GM12872 (cell line): ENCODE results near the gene PPA1.

Experiments
- TF ChIP-seq, protein P1 (sequence below): IDR thresholded peaks from 3 replicates; pipeline ENCODE4 v1.5.1; 2011; ENCODE audit warnings: low read depth, mild to moderate bottlenecking, low read length, moderate library complexity; ENCODE audit not compliant: insufficient read depth

The PPA1 gene

DNA sequence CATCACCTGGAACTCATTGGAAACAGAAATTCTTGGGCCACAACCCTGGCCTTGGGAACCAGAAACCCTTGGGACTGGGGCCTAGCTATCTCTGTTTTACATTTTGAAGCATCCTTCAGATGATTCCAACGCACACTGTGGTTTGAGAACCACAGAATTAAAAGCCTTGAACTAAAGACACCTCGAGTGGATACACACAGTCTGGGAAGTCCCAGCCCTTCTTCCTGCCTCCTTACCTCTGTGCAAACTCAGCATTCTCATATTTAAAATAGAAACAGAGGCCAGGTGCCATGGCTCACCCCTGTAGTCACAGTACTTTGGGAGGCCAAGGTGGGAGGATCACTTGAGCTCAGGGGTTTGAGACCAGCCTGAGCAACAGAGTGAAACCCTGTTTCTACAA is 37.7 kb upstream of the PPA1 start:
- TF ChIP-seq, protein P1, sequence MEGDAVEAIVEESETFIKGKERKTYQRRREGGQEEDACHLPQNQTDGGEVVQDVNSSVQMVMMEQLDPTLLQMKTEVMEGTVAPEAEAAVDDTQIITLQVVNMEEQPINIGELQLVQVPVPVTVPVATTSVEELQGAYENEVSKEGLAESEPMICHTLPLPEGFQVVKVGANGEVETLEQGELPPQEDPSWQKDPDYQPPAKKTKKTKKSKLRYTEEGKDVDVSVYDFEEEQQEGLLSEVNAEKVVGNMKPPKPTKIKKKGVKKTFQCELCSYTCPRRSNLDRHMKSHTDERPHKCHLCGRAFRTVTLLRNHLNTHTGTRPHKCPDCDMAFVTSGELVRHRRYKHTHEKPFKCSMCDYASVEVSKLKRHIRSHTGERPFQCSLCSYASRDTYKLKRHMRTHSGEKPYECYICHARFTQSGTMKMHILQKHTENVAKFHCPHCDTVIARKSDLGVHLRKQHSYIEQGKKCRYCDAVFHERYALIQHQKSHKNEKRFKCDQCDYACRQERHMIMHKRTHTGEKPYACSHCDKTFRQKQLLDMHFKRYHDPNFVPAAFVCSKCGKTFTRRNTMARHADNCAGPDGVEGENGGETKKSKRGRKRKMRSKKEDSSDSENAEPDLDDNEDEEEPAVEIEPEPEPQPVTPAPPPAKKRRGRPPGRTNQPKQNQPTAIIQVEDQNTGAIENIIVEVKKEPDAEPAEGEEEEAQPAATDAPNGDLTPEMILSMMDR, result no peak

- TF ChIP-seq, protein P1, result no peak
Observed at GRCh38 chr10:70269741-70270140, 36.5 kb upstream of the PPA1 start.

GRCh38 chr10:70268376-70268775 is 35.1 kb upstream of the PPA1 start:
- TF ChIP-seq, protein P1, result no peak

DNA sequence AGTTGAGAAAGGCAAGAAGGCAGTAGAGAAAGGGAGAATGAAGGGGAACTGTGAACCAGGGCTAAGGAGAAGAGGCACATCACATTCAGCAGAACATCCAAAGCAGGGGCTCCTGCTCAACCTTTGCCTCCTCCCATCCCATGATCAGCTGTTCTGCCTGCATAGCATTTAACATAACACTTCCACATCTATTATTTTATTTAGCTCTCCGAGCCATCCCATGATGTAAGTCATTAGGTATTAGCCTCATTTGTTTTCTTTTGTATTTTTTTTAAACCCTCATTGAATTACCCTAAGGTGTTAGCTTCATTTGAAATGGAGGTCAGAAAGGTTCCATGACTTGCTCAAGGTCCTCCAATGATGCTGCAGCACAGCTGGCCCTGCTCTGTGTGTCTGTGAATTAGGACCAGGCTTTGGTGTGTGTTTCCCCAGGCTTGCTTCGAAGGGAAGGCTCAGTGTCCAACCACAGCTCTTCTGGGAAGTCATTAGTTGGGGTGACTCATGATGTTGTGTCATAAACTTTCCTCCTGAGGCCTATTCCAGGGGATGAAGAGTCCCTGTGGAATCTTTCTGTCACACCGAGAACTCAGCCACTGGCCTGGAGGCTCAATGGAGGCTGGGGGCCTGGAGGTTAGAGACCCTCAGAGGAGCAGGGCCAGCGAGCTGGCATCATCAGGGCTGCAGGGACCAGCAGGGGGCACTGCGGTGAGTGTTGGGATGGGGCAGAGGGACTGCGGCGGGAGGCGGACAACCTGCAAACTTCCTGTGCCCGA is 34.1 kb upstream of the PPA1 start:
- TF ChIP-seq, protein P1, result peak; percentile 47; the same call in 2 of the 3 replicates

GRCh38 chr10:70266701-70267100 is 33.5 kb upstream of the PPA1 start:
- TF ChIP-seq, protein P1, result no peak

- TF ChIP-seq, protein P1, result no peak
Observed at GRCh38 chr10:70266056-70266455, 32.8 kb upstream of the PPA1 start.

DNA sequence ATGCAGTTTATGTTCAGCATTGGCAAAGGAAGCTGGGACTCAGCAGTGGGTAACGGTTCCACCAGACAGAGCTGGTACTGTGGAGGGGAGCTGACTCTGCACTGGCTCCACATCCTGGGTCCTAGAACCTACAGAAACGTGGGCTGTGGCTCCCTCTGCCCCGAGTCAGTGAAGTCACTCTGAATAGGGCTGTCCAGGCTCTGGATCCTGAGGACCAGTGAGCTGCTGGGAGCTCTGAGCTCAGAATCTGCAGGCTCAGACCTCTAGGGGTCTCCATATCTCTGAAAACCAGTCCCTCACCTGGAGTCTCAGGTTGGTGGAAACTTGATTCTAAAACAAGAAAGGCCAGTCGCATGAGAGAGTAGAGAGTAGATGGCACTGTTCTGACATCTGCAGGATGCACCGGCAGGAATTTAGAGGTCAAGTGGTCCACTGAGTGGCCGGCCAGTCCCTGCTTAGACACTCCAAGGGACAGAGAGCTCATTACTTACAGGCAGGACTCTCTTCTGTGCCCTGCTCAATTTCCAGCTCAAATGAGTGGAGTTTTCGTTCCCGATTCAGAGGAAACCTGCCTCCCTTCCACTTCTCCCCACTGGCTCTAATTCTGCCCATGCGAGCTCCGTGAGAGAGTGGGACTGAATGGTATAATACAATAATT is 31.9 kb upstream of the PPA1 start:
- TF ChIP-seq, protein P1, result peak; percentile 64
